Psoas muscle (tissue), 8 donors: ENCODE results near the gene GLRA3. TPM values are rescaled to one million over a fixed set of nuclear protein-coding genes. Genes with fewer than 3 reads are reported as not detected.

ENCODE experiments used
- ATAC-seq, 4 donors: fragments of 200-7000 bp; cut with Tn5 transposase; one replicate each; pipeline ENCODE4 v1.9.1; 2020; ENCODE audit warnings: moderate library complexity in 3 of 4, mild to moderate bottlenecking in 2 of 4
- DNase-seq, 2 donors: peaks; one replicate each; pipeline ENCODE4 v3.0.0-alpha.2; 2020
- H3K27ac ChIP-seq: fragments of 200-600 bp; one replicate; pipeline ENCODE4 v1.8.0; 2022
- H3K27me3 ChIP-seq, 3 donors: fragments of 200-600 bp in 1 of 3; one replicate each; pipeline versions ENCODE4 v1.6.1 to v1.8.0; 2013 to 2022; ENCODE audit warnings: low read length in 2 of 3, mild to moderate bottlenecking in 2 of 3, moderate library complexity in 1 of 3; ENCODE audit not compliant: insufficient read depth in 3 of 3
- H3K36me3 ChIP-seq, 2 donors: fragments of 200-600 bp in 1 of 2; one replicate each; pipeline versions ENCODE4 v1.6.1 to v1.8.0; 2013 to 2022; ENCODE audit warnings: low read depth in 1 of 2, mild to moderate bottlenecking in 1 of 2, moderate library complexity in 1 of 2; ENCODE audit not compliant: insufficient read depth in 1 of 2
- H3K4me1 ChIP-seq: fragments of 200-600 bp; one replicate; pipeline ENCODE4 v1.8.0; 2022
- H3K4me3 ChIP-seq: fragments of 200-600 bp; one replicate; pipeline ENCODE4 v1.8.0; 2022; ENCODE audit warnings: mild to moderate bottlenecking
- H3K9me3 ChIP-seq: fragments of 200-600 bp; one replicate; pipeline ENCODE4 v1.8.0; 2022
- CTCF ChIP-seq: fragments of 200-600 bp; IDR thresholded peaks from one replicate; pipeline ENCODE4 v1.8.0; 2022; ENCODE audit warnings: antibody characterized with exemption
- WGBS, 3 donors: extraction: QIAGEN DNeasy Blood & Tissue Kit; methylation state at CpG; one replicate each; pipeline versions ENCODE4 v1.1.6 to v1.1.7; 2013; 5-methylcytosine and 5-hydroxymethylcytosine counted together
- intact Hi-C, 2 donors: fragments of 100-400 bp; cut with DNase I; formaldehyde crosslinking; loops; one replicate each; pipeline versions ENCODE4 v1.11.0 to v1.14.2; 2022
- polyA plus RNA-seq, 3 donors: library from polyadenylated mRNA; stranded (reverse); fragments of 200-250 nt; gene quantifications; one replicate each; pipeline ENCODE4 v1.2.3, GENCODE V29; 2013
- total RNA-seq, 4 donors: library from RNA; stranded (reverse); fragmentation: NEBNext Ultra II Directional in 2 of 4; extraction: Animal tissue kit (Norgen Biotek cat#: 25700) in 2 of 4; gene quantifications; one replicate each; pipeline versions ENCODE4 v1.2.1 to v1.2.4, GENCODE V29; 2021 to 2023
- donor health status: healthy with polysubstance abuse.
- donor health status: DM: no; HTN: no; CAD: no; lungs with moderate emphysema.
- donor health status: Bipolar disorder and iron deficiency.
- donor health status: healthy.
- donor health status: DM: yes; HTN: yes; CAD: no.
- donor health status: DM: no; HTN: no; CAD: no.
- donor health status: DM: no; HTN: no; CAD: no.
- donor health status: DM: yes; HTN: yes; CAD: no.

Gene GLRA3
- total and polyA plus RNA-seq, 7 donors = under 0.01 to 0.73 TPM; not detected in 5

DNA sequence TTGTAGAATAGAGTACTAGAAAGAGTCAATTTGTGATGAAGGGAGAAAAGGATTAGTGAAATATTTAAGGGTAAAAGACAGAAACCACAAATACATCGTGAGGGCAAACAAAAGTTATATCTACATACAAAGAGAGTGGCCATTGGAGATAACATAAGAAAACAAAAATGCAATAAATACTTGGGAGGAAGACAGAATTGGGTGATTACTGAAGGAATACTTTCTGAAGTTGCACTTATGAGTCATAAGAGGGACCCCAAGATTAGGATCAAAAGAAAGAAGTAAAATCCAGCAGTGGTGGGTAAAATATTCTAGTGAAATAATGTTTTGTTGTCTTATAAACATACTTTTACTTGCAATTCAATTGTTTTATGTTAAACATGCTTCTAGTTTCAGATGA is 53.7 kb downstream of the GLRA3 start:
- Histone ChIP-seq H3K9me3 (no peaks in the 10 kb centered on the region), H3K4me3 (no peak overlapping the region), H3K36me3 (no peaks in the 10 kb centered on the region), H3K4me1 (no peaks in the 10 kb centered on the region), H3K27ac (no peak overlapping the region), H3K27me3 (no peaks in the 10 kb centered on the region)
- no peak for TF ChIP-seq CTCF
- intact Hi-C loops = no loop called here
- no peak for DNase-seq
- WGBS, 3 donors = 30 to 59% (median 31%) methylated on average over 1 of the region's 1 CpG
- no peak for ATAC-seq

- H3K27me3 ChIP-seq = no peaks in the 10 kb centered on the region
- no peak overlapping the region for H3K4me3 ChIP-seq
- whole genome bisulfite sequencing, 3 donors = 46 to 51% (median 46%) methylated on average over 7 of the region's 7 CpGs
- H3K9me3 ChIP-seq = no peaks in the 10 kb centered on the region
- H3K36me3 ChIP-seq = no peaks in the 10 kb centered on the region
- peak; percentile 25 for TF ChIP-seq CTCF
- no peaks in the 10 kb centered on the region for H3K4me1 ChIP-seq
- no peak overlapping the region for H3K27ac ChIP-seq
- intact Hi-C loops = no loop called here
- DNase-seq (no peak), ATAC-seq (no peak)
These were observed 64.8 kb downstream of the GLRA3 start for GRCh38 chr4:174764105-174764729.

GRCh38 chr4:174763454-174764104 is 65.5 kb downstream of the GLRA3 start:
- TF ChIP-seq CTCF = no peak

GRCh38 chr4:174761451-174761850 is 67.6 kb downstream of the GLRA3 start:
- Histone ChIP-seq H3K36me3 (no peaks in the 10 kb centered on the region), H3K4me1 (no peaks in the 10 kb centered on the region), H3K27me3 (no peaks in the 10 kb centered on the region), H3K9me3 (no peaks in the 10 kb centered on the region), H3K27ac (no peak overlapping the region), H3K4me3 (no peak overlapping the region)
- intact Hi-C loops = no loop called here
- ATAC-seq (no peak), DNase-seq (no peak)
- no peak for TF ChIP-seq CTCF
- WGBS, 3 donors = 79 to 87% (median 81%) methylated on average over 1 of the region's 1 CpG

More at GRCh38 chr4:174763454-174764104, 65.5 kb downstream of the GLRA3 start:
- Histone ChIP-seq H3K4me1 (no peaks in the 10 kb centered on the region), H3K27me3 (no peaks in the 10 kb centered on the region), H3K9me3 (no peaks in the 10 kb centered on the region), H3K27ac (no peak overlapping the region), H3K36me3 (no peaks in the 10 kb centered on the region), H3K4me3 (no peak overlapping the region)
- ATAC-seq (no peak), DNase-seq (no peak)
- 71 to 76% (median 71%) methylated on average over 4 of the region's 4 CpGs for WGBS, 3 donors
- intact Hi-C loops = no loop called here
